ENCODE measurements around the gene OSBPL5.

OSBPL5 gene

GRCh38 chr11:3191586-3192324 lies 26.6 kb upstream of the OSBPL5 start:
- Histone ChIP-seq H3K27me3 (ENCODE audit: control insufficient read depth, low read length) (no peaks in the 10 kb centered on the region), H3K4me1 (ENCODE audit: control insufficient read depth, low read length) (no peaks in the 10 kb centered on the region), H3F3A (ENCODE audit: control insufficient read depth, insufficient read depth) (no peaks in the 10 kb centered on the region), H3K4me3 (ENCODE audit: low read length) (no peak overlapping the region), H3K9me2 (replicated peaks; ENCODE audit: control insufficient read depth, low read length) (no peaks in the 10 kb centered on the region), H3K9me3 (ENCODE audit: control insufficient read depth, insufficient read depth, low read length) (no peaks in the 10 kb centered on the region), H3K79me2 (ENCODE audit: control insufficient read depth, low read length) (no peaks in the 10 kb centered on the region), H3K27ac (ENCODE audit: low read depth, low read length) (no peak overlapping the region), H4K20me1 (ENCODE audit: control insufficient read depth, insufficient read depth, low read depth, low read length) (no peaks in the 10 kb centered on the region), H3K36me3 (ENCODE audit: control insufficient read depth, low read length) (no peaks in the 10 kb centered on the region), H3K4me2 (ENCODE audit: low read length) (no peak overlapping the region)
- TF ChIP-seq CTCF (IDR thresholded peaks at IDR 0.05; ENCODE audit: low read depth, low read length, poor library complexity, severe bottlenecking), result no peak
- no peak for TF ChIP-seq EZH2phosphoT487 (IDR thresholded peaks at IDR 0.05; ENCODE audit: borderline replicate concordance, low read length)

GRCh38 chr11:3190600-3190999 lies 25.5 kb upstream of the OSBPL5 start:
- no peaks in the 10 kb centered on the region for H3K36me3 ChIP-seq (ENCODE audit: control insufficient read depth, low read length)
- H3F3A ChIP-seq (ENCODE audit: control insufficient read depth, insufficient read depth), result no peaks in the 10 kb centered on the region
- no peaks in the 10 kb centered on the region for H3K9me3 ChIP-seq (ENCODE audit: control insufficient read depth, insufficient read depth, low read length)
- no peaks in the 10 kb centered on the region for H3K4me1 ChIP-seq (ENCODE audit: control insufficient read depth, low read length)
- no peak overlapping the region for H3K27ac ChIP-seq (ENCODE audit: low read depth, low read length)
- no peaks in the 10 kb centered on the region for H3K79me2 ChIP-seq (ENCODE audit: control insufficient read depth, low read length)
- no peaks in the 10 kb centered on the region for H4K20me1 ChIP-seq (ENCODE audit: control insufficient read depth, insufficient read depth, low read depth, low read length)
- no peak overlapping the region for H3K4me3 ChIP-seq (ENCODE audit: low read length)
- H3K9me2 ChIP-seq (replicated peaks; ENCODE audit: control insufficient read depth, low read length), result no peaks in the 10 kb centered on the region
- H3K4me2 ChIP-seq (ENCODE audit: low read length), result no peak overlapping the region
- H3K27me3 ChIP-seq (ENCODE audit: control insufficient read depth, low read length), result no peaks in the 10 kb centered on the region
- TF ChIP-seq EZH2phosphoT487 (IDR thresholded peaks at IDR 0.05; ENCODE audit: borderline replicate concordance, low read length) (no peak), CTCF (IDR thresholded peaks at IDR 0.05; ENCODE audit: low read depth, low read length, poor library complexity, severe bottlenecking) (no peak)

GRCh38 chr11:3189886-3190583 lies 24.9 kb upstream of the OSBPL5 start:
- no peaks in the 10 kb centered on the region for H3K36me3 ChIP-seq (ENCODE audit: control insufficient read depth, low read length)
- no peaks in the 10 kb centered on the region for H3K27me3 ChIP-seq (ENCODE audit: control insufficient read depth, low read length)
- no peak overlapping the region for H3K4me2 ChIP-seq (ENCODE audit: low read length)
- H3K4me1 ChIP-seq (ENCODE audit: control insufficient read depth, low read length), result no peaks in the 10 kb centered on the region
- H3F3A ChIP-seq (ENCODE audit: control insufficient read depth, insufficient read depth), result no peaks in the 10 kb centered on the region
- TF ChIP-seq EZH2phosphoT487 (IDR thresholded peaks at IDR 0.05; ENCODE audit: borderline replicate concordance, low read length) (no peak), CTCF (IDR thresholded peaks at IDR 0.05; ENCODE audit: low read depth, low read length, poor library complexity, severe bottlenecking) (no peak)
- no peaks in the 10 kb centered on the region for H4K20me1 ChIP-seq (ENCODE audit: control insufficient read depth, insufficient read depth, low read depth, low read length)
- no peak overlapping the region for H3K27ac ChIP-seq (ENCODE audit: low read depth, low read length)
- H3K9me2 ChIP-seq (replicated peaks; ENCODE audit: control insufficient read depth, low read length), result no peaks in the 10 kb centered on the region
- no peaks in the 10 kb centered on the region for H3K79me2 ChIP-seq (ENCODE audit: control insufficient read depth, low read length)
- no peaks in the 10 kb centered on the region for H3K9me3 ChIP-seq (ENCODE audit: control insufficient read depth, insufficient read depth, low read length)
- H3K4me3 ChIP-seq (ENCODE audit: low read length), result no peak overlapping the region
